Endothelial cell of umbilical vein (primary cell): ENCODE measurements around the gene ARF1. TPM values are rescaled to one million over a fixed set of nuclear protein-coding genes. Genes with fewer than 3 reads are reported as not detected.

Experiments used
- BruUV-seq: library from RNA; stranded (reverse); fragments of 400-500 nt; replicated peaks from 2 replicates; lab custom pipeline; 2021; lab: Mats Ljungman, UMichigan
- CTCF ChIA-PET: fragments of 300-600, 350-600 bp; sonication (Branson Sonifier 250); formaldehyde crosslinking; loops from one replicate; lab custom pipeline; 2021; ENCODE audit warnings: antibody characterized with exemption, inconsistent platforms; lab: Charles Lee
- POLR2A ChIA-PET: fragments of 300-600, 350-600 bp; sonication (Branson Sonifier 250); formaldehyde crosslinking; loops from one replicate; lab custom pipeline; 2021; ENCODE audit warnings: antibody characterized with exemption, inconsistent platforms; lab: Charles Lee
- DNase-seq: peaks from one replicate; pipeline ENCODE4 v3.0.0-alpha.2; 2011; ENCODE audit warnings: low read depth, low spot score
- FAIRE-seq: peaks from 2 replicates; lab custom pipeline; 2011; peaks lifted over from hg19 to GRCh38; lab: Jason Lieb, UNC
- H2AFZ ChIP-seq: 2 replicates; pipeline ENCODE4 v1.6.0; 2012; ENCODE audit warnings: low read depth, low read length, control low read depth, inconsistent platforms
- H3K27ac ChIP-seq: 2 replicates; pipeline ENCODE4 v1.5.1; 2011; ENCODE audit warnings: low read depth, mild to moderate bottlenecking, control low read depth, low read length, moderate library complexity; ENCODE audit not compliant: insufficient read depth
- H3K27me3 ChIP-seq, 2 experiments: 2 replicates each; pipeline versions ENCODE4 v1.6.0 to v1.6.1; 2011; ENCODE audit warnings: low read length in 2 of 2, mixed read lengths in 1 of 2; ENCODE audit not compliant: control insufficient read depth in 2 of 2, insufficient read depth in 2 of 2
- H3K36me3 ChIP-seq, 2 experiments: 2 replicates in 1 of 2; 3 replicates in 1 of 2; pipeline ENCODE4 v1.5.1; 2011; ENCODE audit warnings: low read length in 2 of 2, mild to moderate bottlenecking in 1 of 2, moderate library complexity in 1 of 2; ENCODE audit not compliant: control insufficient read depth in 2 of 2, insufficient read depth in 2 of 2; ENCODE audit errors: extremely low read depth in 1 of 2
- H3K4me1 ChIP-seq: 3 replicates; pipeline ENCODE4 v1.5.1; 2011; ENCODE audit warnings: mild to moderate bottlenecking, low read length; ENCODE audit not compliant: control insufficient read depth, insufficient read depth; ENCODE audit errors: extremely low read depth
- H3K4me2 ChIP-seq: 2 replicates; pipeline ENCODE4 v1.6.1; 2011; ENCODE audit warnings: low read length, control low read depth, mixed read lengths; ENCODE audit not compliant: insufficient read depth
- H3K4me3 ChIP-seq, 3 experiments: fragments of 200-600 bp in 1 of 3; sonication (generic), shearing (Covaris generic) in 1 of 3; replicated peaks in 1 of 3; 2 replicates each; pipeline ENCODE4 v1.5.1; 2011 to 2016; ENCODE audit warnings: control low read depth in 3 of 3, low read length in 3 of 3, mild to moderate bottlenecking in 2 of 3, inconsistent platforms in 1 of 3, low read depth in 1 of 3, moderate library complexity in 1 of 3; ENCODE audit not compliant: insufficient read depth in 1 of 3
- H3K79me2 ChIP-seq: 2 replicates; pipeline ENCODE4 v1.6.0; 2012; ENCODE audit warnings: low read length, inconsistent platforms; ENCODE audit not compliant: control insufficient read depth, insufficient read depth
- H3K9ac ChIP-seq: replicated peaks from 2 replicates; pipeline ENCODE3; 2011; ENCODE audit warnings: low read length, control low read depth; ENCODE audit not compliant: insufficient read depth; ENCODE audit errors: extremely low read depth
- H3K9me1 ChIP-seq: replicated peaks from 3 replicates; pipeline ENCODE4 v1.6.0; 2011; ENCODE audit warnings: mild to moderate bottlenecking, low read length; ENCODE audit not compliant: control insufficient read depth, insufficient read depth; ENCODE audit errors: extremely low read depth
- H3K9me3 ChIP-seq: replicated peaks from 2 replicates; pipeline ENCODE4 v1.5.1; 2012; ENCODE audit warnings: low read length, inconsistent platforms; ENCODE audit not compliant: control insufficient read depth, insufficient read depth
- H4K20me1 ChIP-seq: replicated peaks from 2 replicates; pipeline ENCODE3; 2011; ENCODE audit warnings: mild to moderate bottlenecking, low read length; ENCODE audit not compliant: control insufficient read depth, insufficient read depth; ENCODE audit errors: extremely low read depth
- EZH2 ChIP-seq: IDR thresholded peaks from 2 replicates; pipeline ENCODE4 v1.6.1; 2012; ENCODE audit warnings: borderline replicate concordance, low read depth, mild to moderate bottlenecking, moderate library complexity, low read length, inconsistent platforms; ENCODE audit not compliant: severe bottlenecking
- FOS ChIP-seq: IDR thresholded peaks from 2 replicates; pipeline ENCODE4 v1.6.1; 2011; ENCODE audit warnings: mild to moderate bottlenecking, low read length, moderate library complexity, borderline replicate concordance; ENCODE audit not compliant: insufficient read depth
- GATA2 ChIP-seq: IDR thresholded peaks from 2 replicates; pipeline ENCODE4 v1.7.0; 2011; ENCODE audit warnings: low read depth, mild to moderate bottlenecking, moderate library complexity, mixed read lengths, low read length; ENCODE audit not compliant: insufficient read length, insufficient read depth
- MYC ChIP-seq: IDR thresholded peaks from one replicate; pipeline ENCODE4 v1.6.1; 2011; ENCODE audit warnings: mild to moderate bottlenecking, low read depth, low read length
- POLR2A ChIP-seq: IDR thresholded peaks from 2 replicates; pipeline ENCODE4 v1.6.1; 2012; ENCODE audit warnings: low read depth, mild to moderate bottlenecking, control low read depth, low read length
- POLR2AphosphoS5 ChIP-seq: IDR thresholded peaks from 2 replicates; pipeline ENCODE4 v1.6.1; 2012; ENCODE audit warnings: low read depth, mild to moderate bottlenecking, control low read depth, low read length, moderate library complexity; ENCODE audit not compliant: insufficient read depth
- dilution Hi-C: fragments of 300-500 bp; cut with MboI; formaldehyde crosslinking; loops from one replicate; pipeline ENCODE4 v1.15.0; 2019; ENCODE audit warnings: low sequenced_read_pairs; ENCODE audit not compliant: extremely low pct_ligation_motif_present
- intact Hi-C: fragments of 100-400 bp; cut with micrococcal nuclease; formaldehyde crosslinking; loops from one replicate; pipeline ENCODE4 v1.10.0; 2022
- polyA plus RNA-seq, 4 experiments: library from polyadenylated mRNA; depleted of rRNA in 3 of 4; stranded (reverse) in 3 of 4; unstranded in 1 of 4; fragments of >200 nt; gene quantifications; 2 replicates each; pipeline versions ENCODE4 v1.2.1 to v1.2.3, GENCODE V29; 2011 to 2012; ENCODE audit warnings: missing spikeins in 1 of 4
- total RNA-seq: library from RNA; stranded (reverse); gene quantifications from 2 replicates; pipeline ENCODE4 v1.2.3, GENCODE V29; 2021
- TF ChIP-seq, protein P1 (sequence below): IDR thresholded peaks from 2 replicates; pipeline ENCODE4 v1.6.1; 2011; ENCODE audit not compliant: insufficient read depth, insufficient read length
- TF ChIP-seq, protein P2 (sequence below), 2 donors: IDR thresholded peaks; 1 replicate in 1 of 2; 2 replicates in 1 of 2; pipeline ENCODE4 v1.5.1; 2011; ENCODE audit warnings: low read length in 2 of 2, mild to moderate bottlenecking in 2 of 2, moderate library complexity in 2 of 2, control low read depth in 1 of 2, inconsistent platforms in 1 of 2, low read depth in 1 of 2; ENCODE audit not compliant: insufficient read depth in 1 of 2; ENCODE audit errors: extremely low read depth in 1 of 2

ARF1 gene
- total and polyA plus RNA-seq, 2 donors (not counting 3 experiments of a cell fraction or from before 2014, with no cell fraction given): 499 to 844 TPM

DNA sequence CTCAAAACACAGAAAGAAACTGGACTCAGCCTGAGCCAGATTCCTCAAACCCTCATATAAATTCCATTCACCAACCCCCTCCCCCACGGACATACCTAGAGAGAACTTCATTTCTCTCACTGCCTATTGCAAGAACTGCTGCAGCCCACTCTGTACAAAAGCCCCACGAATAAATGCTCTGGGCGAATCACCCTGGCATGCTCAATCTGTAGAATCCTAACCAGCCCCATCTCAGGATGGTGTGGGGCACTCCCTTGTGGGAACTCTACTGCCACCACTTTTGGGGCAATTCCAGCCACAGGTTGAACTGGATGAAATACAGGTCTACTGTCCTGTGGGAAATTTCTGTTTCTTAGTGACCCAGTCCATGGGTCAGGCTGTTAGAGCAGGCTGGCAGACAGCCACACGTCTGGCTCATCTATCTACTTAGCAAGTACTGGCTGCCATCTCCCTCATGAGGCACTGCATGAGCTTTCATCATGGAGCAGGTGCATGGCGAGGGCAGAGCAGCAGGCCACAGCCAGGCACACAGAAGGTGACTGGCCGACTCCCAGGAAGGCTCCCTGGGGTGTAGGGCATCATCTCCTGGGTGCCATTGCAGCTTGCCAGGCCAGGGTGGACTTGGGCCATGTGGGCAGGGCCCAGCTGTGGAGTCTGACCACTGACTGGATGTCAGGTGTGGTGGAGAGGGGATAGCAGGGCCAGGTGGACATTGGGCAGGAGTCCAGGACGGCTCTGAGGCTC is 22.2 kb downstream of the ARF1 start:
- CTCF ChIA-PET: no interaction called here
- no peaks in the 10 kb centered on the region for H4K20me1 ChIP-seq
- dilution Hi-C loops (no loop called here), intact Hi-C loops (loop anchor here (5.0 kb wide), 1 partner anchor 353 kb away; a partner anchor contains a TSS)
- H3K9me3 ChIP-seq: no peaks in the 10 kb centered on the region
- POLR2A ChIA-PET: no interaction called here
- no peak for TF ChIP-seq GATA2
- no peak for TF ChIP-seq POLR2AphosphoS5
- no peak for TF ChIP-seq MYC
- TF ChIP-seq, protein P1, sequence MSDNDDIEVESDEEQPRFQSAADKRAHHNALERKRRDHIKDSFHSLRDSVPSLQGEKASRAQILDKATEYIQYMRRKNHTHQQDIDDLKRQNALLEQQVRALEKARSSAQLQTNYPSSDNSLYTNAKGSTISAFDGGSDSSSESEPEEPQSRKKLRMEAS: no peak
- no TSS peak for BruUV-seq
- H3K36me3 ChIP-seq: peaks cover 0 to 15% of the 10 kb centered on the region in 2 experiments
- H2AFZ ChIP-seq: no peak overlapping the region
- FAIRE-seq (no peak), DNase-seq (no peak)
- no peak overlapping the region for H3K9ac ChIP-seq
- no peaks in the 10 kb centered on the region for H3K9me1 ChIP-seq
- peaks cover 16% of the 10 kb centered on the region for H3K4me1 ChIP-seq
- H3K4me3 ChIP-seq: no peak overlapping the region
- H3K4me2 ChIP-seq: no peak overlapping the region
- no peak overlapping the region for H3K27ac ChIP-seq
- no peaks in the 10 kb centered on the region for H3K27me3 ChIP-seq
- H3K79me2 ChIP-seq: peaks cover 24% of the 10 kb centered on the region

GRCh38 chr1:228105270-228105995 is 22.9 kb downstream of the ARF1 start:
- ChIA-PET CTCF (no interaction called here), POLR2A (no interaction called here)
- no peak for FAIRE-seq
- Histone ChIP-seq H3K4me2 (no peak overlapping the region), H2AFZ (no peak overlapping the region), H3K9me1 (no peaks in the 10 kb centered on the region), H3K79me2 (peaks cover 24% of the 10 kb centered on the region), H3K27ac (no peak overlapping the region), H3K27me3 (no peaks in the 10 kb centered on the region), H4K20me1 (no peaks in the 10 kb centered on the region), H3K36me3 (peaks cover 0 to 11% of the 10 kb centered on the region in 2 experiments), H3K4me1 (peaks cover 21% of the 10 kb centered on the region), H3K9ac (no peak overlapping the region), H3K9me3 (no peaks in the 10 kb centered on the region), H3K4me3 (no peak overlapping the region)
- DNase-seq: no peak
- intact Hi-C loops (loop anchor here (5.0 kb wide), 1 partner anchor 352 kb away; a partner anchor contains a TSS), dilution Hi-C loops (no loop called here)
- no TSS peak for BruUV-seq
- TF ChIP-seq GATA2: no peak
- no peak for TF ChIP-seq FOS
- no peak for TF ChIP-seq MYC
- TF ChIP-seq, protein P2, sequence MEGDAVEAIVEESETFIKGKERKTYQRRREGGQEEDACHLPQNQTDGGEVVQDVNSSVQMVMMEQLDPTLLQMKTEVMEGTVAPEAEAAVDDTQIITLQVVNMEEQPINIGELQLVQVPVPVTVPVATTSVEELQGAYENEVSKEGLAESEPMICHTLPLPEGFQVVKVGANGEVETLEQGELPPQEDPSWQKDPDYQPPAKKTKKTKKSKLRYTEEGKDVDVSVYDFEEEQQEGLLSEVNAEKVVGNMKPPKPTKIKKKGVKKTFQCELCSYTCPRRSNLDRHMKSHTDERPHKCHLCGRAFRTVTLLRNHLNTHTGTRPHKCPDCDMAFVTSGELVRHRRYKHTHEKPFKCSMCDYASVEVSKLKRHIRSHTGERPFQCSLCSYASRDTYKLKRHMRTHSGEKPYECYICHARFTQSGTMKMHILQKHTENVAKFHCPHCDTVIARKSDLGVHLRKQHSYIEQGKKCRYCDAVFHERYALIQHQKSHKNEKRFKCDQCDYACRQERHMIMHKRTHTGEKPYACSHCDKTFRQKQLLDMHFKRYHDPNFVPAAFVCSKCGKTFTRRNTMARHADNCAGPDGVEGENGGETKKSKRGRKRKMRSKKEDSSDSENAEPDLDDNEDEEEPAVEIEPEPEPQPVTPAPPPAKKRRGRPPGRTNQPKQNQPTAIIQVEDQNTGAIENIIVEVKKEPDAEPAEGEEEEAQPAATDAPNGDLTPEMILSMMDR (IDR thresholded peaks at IDR 0.05; ENCODE audit: extremely low read depth in 1 of 2, insufficient read depth in 1 of 2, low read depth in 1 of 2, low read length in 2 of 2): no peak
- no peak for TF ChIP-seq EZH2
- TF ChIP-seq POLR2AphosphoS5: no peak
- TF ChIP-seq POLR2A: no peak
